Measurements from ENCODE around the gene MEIS2. TPM values are rescaled to one million over a fixed set of nuclear protein-coding genes. Genes with fewer than 3 reads are reported as not detected.
A peak's percentile ranks its signal among the peaks of the same experiment; 100 is the strongest.

Gene MEIS2
- polyA plus RNA-seq, 1 donor from 2014 or later, result 825 TPM

DNA sequence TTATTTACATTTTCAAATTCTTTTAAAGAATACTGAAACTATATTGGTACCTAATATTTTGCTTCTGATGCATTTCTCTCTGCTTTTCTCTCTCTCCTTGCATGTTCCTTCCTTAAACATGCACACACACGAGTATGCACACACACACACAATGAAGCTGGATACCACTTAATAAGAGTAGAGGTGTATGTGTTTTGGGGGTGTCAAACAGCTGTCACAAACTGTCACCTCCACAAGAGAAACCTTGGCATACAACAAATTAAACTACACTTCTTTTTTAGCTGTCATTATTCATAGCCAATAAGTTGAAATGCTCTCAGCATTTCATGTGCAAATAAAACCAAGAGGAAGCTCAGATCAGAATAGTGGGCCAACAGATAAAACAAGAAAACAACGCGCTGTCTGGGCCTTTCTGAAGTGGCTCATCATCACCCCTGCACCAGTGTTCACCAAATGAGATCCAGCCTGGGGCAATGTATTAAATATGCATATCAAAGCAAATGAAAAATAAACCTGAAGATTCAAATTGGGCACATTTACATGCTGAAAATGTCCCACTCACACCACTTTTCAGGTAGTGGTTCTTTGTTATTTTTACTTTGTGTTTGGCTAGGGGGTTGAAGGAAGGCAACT is 9.7 kb downstream of the MEIS2 start:
- peak overlapping the region; percentile 99 for H3K27ac ChIP-seq (ENCODE audit: low read length)
- peaks cover 27% of the 10 kb centered on the region for H4K20me1 ChIP-seq (ENCODE audit: insufficient read depth)
- H3K9ac ChIP-seq (ENCODE audit: low read length), result peak overlapping the region; percentile 100
- H3F3A ChIP-seq (ENCODE audit: insufficient read depth, low read length, poor library complexity, severe bottlenecking), result peaks cover 29% of the 10 kb centered on the region
- peak overlapping the region; percentile 97 for H3K4me2 ChIP-seq (ENCODE audit: low read length)
- no peaks in the 10 kb centered on the region for H3K27me3 ChIP-seq (ENCODE audit: insufficient read depth, low read depth, low read length)
- TF ChIP-seq EP300 (conservative IDR thresholded peaks at IDR 0.05; ENCODE audit: poor library complexity, severe bottlenecking) (peak; percentile 81), POLR2AphosphoS5 (IDR thresholded peaks at IDR 0.05) (peak; percentile 83), EZH2 (IDR thresholded peaks at IDR 0.05; ENCODE audit: borderline replicate concordance, insufficient read depth, low read length, poor library complexity, severe bottlenecking) (no peak)
- TF ChIP-seq, protein P1, sequence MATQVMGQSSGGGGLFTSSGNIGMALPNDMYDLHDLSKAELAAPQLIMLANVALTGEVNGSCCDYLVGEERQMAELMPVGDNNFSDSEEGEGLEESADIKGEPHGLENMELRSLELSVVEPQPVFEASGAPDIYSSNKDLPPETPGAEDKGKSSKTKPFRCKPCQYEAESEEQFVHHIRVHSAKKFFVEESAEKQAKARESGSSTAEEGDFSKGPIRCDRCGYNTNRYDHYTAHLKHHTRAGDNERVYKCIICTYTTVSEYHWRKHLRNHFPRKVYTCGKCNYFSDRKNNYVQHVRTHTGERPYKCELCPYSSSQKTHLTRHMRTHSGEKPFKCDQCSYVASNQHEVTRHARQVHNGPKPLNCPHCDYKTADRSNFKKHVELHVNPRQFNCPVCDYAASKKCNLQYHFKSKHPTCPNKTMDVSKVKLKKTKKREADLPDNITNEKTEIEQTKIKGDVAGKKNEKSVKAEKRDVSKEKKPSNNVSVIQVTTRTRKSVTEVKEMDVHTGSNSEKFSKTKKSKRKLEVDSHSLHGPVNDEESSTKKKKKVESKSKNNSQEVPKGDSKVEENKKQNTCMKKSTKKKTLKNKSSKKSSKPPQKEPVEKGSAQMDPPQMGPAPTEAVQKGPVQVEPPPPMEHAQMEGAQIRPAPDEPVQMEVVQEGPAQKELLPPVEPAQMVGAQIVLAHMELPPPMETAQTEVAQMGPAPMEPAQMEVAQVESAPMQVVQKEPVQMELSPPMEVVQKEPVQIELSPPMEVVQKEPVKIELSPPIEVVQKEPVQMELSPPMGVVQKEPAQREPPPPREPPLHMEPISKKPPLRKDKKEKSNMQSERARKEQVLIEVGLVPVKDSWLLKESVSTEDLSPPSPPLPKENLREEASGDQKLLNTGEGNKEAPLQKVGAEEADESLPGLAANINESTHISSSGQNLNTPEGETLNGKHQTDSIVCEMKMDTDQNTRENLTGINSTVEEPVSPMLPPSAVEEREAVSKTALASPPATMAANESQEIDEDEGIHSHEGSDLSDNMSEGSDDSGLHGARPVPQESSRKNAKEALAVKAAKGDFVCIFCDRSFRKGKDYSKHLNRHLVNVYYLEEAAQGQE (IDR thresholded peaks at IDR 0.05; ENCODE audit: borderline replicate concordance), result peak; percentile 93
- H3K9me3 ChIP-seq (ENCODE audit: low read length), result no peaks in the 10 kb centered on the region
- H3K9me2 ChIP-seq (ENCODE audit: insufficient read depth, low read length), result no peaks in the 10 kb centered on the region
- H2AFZ ChIP-seq (ENCODE audit: low read depth, low read length), result no peak overlapping the region
- peaks cover 99% of the 10 kb centered on the region for H3K79me2 ChIP-seq (replicated peaks; ENCODE audit: insufficient read depth, low read length)
- H3K36me3 ChIP-seq (ENCODE audit: insufficient read depth, low read length), result peaks cover 30% of the 10 kb centered on the region
- H3K4me3 ChIP-seq (ENCODE audit: low read length), result peak overlapping the region; percentile 93

GRCh38 chr15:37088436-37088835 is 11.9 kb downstream of the MEIS2 start:
- no peak overlapping the region for H2AFZ ChIP-seq (ENCODE audit: low read depth, low read length)
- H3K79me2 ChIP-seq (replicated peaks; ENCODE audit: insufficient read depth, low read length), result peaks cover 100% of the 10 kb centered on the region
- H3K9me3 ChIP-seq (ENCODE audit: low read length), result no peaks in the 10 kb centered on the region
- H3K4me3 ChIP-seq (ENCODE audit: low read length), result peak overlapping the region; percentile 93
- H4K20me1 ChIP-seq (ENCODE audit: insufficient read depth), result peaks cover 48% of the 10 kb centered on the region
- H3K4me2 ChIP-seq (ENCODE audit: low read length), result peak overlapping the region; percentile 97
- TF ChIP-seq, protein P1 (IDR thresholded peaks at IDR 0.05; ENCODE audit: borderline replicate concordance), result no peak
- TF ChIP-seq RAD21 (conservative IDR thresholded peaks at IDR 0.05), result no peak
- no peak for TF ChIP-seq CTCF (IDR thresholded peaks at IDR 0.05; ENCODE audit: poor library complexity, severe bottlenecking)
- no peak for TF ChIP-seq MXI1 (conservative IDR thresholded peaks at IDR 0.05; ENCODE audit: poor library complexity, severe bottlenecking)
- no peak for TF ChIP-seq POLR2AphosphoS5 (IDR thresholded peaks at IDR 0.05)
- TF ChIP-seq EP300 (conservative IDR thresholded peaks at IDR 0.05; ENCODE audit: poor library complexity, severe bottlenecking), result no peak
- no peak for TF ChIP-seq SMC3 (conservative IDR thresholded peaks at IDR 0.05; ENCODE audit: poor library complexity)
- TF ChIP-seq EZH2 (IDR thresholded peaks at IDR 0.05; ENCODE audit: borderline replicate concordance, insufficient read depth, low read length, poor library complexity, severe bottlenecking), result no peak
- no peaks in the 10 kb centered on the region for H3K27me3 ChIP-seq (ENCODE audit: insufficient read depth, low read depth, low read length)
- H3K27ac ChIP-seq (ENCODE audit: low read length), result peak overlapping the region; percentile 99
- no peaks in the 10 kb centered on the region for H3K9me2 ChIP-seq (ENCODE audit: insufficient read depth, low read length)
- peak overlapping the region; percentile 100 for H3K9ac ChIP-seq (ENCODE audit: low read length)
- H3K36me3 ChIP-seq (ENCODE audit: insufficient read depth, low read length), result peaks cover 24% of the 10 kb centered on the region
- peaks cover 15% of the 10 kb centered on the region for H3F3A ChIP-seq (ENCODE audit: insufficient read depth, low read length, poor library complexity, severe bottlenecking)
